K562 (cell line): ENCODE measurements around the gene FGGY. TPM values are rescaled to one million over a fixed set of nuclear protein-coding genes. Genes with fewer than 3 reads are reported as not detected.

Experiments
- BHLHE40 ChIP-seq: IDR thresholded peaks from 2 replicates; pipeline ENCODE4 v1.6.1; 2011; ENCODE audit warnings: low read length, improper control_type of control experiment
- FOXJ3 ChIP-seq: sonication (generic); formaldehyde crosslinking; IDR thresholded peaks from 2 replicates; pipeline ENCODE4 v1.4.0; 2020; ENCODE audit warnings: mild to moderate bottlenecking, missing genetic modification reagents
- HDAC1 ChIP-seq, 2 experiments: fragments of 450-650 bp; IDR thresholded peaks; 2 replicates each; pipeline ENCODE4 v1.6.1; 2016 to 2017; ENCODE audit warnings: inconsistent platforms in 1 of 2, mild to moderate bottlenecking in 1 of 2, moderate library complexity in 1 of 2
- KLF10 ChIP-seq: fragments of 250-450 bp; sonication (Bioruptor Pico); IDR thresholded peaks from 2 replicates; pipeline ENCODE4 v1.6.1; 2021; ENCODE audit warnings: matching md5 sums
- MECOM ChIP-seq: fragments of 250-450 bp; sonication (Bioruptor Pico); IDR thresholded peaks from 2 replicates; pipeline ENCODE4 v1.8.0; 2022; ENCODE audit warnings: inconsistent platforms
- MITF ChIP-seq: IDR thresholded peaks from 2 replicates; pipeline ENCODE4 v1.6.1; 2014; ENCODE audit warnings: antibody characterized with exemption
- NFRKB ChIP-seq: fragments of 450-650 bp; IDR thresholded peaks from 2 replicates; pipeline ENCODE4 v1.6.1; 2016; ENCODE audit warnings: low read depth
- NONO ChIP-seq, 2 experiments: fragments of 200-400 bp in 1 of 2; fragments of 450-650 bp in 1 of 2; formaldehyde crosslinking in 1 of 2; IDR thresholded peaks; 2 replicates each; pipeline ENCODE4 v1.6.1; 2017; ENCODE audit warnings: low read depth in 2 of 2, mild to moderate bottlenecking in 2 of 2, moderate library complexity in 2 of 2, low read length in 1 of 2
- PHF20 ChIP-seq: fragments of 450-650 bp; IDR thresholded peaks from 2 replicates; pipeline ENCODE4 v1.6.1; 2018; ENCODE audit not compliant: partially characterized antibody
- PHF21A ChIP-seq: fragments of 450-650 bp; IDR thresholded peaks from 2 replicates; pipeline ENCODE4 v1.6.1; 2017; ENCODE audit warnings: low read depth, borderline replicate concordance
- PHF8 ChIP-seq: fragments of 200-600 bp; sonication (generic); IDR thresholded peaks from 2 replicates; pipeline ENCODE4 v1.6.1; 2012; ENCODE audit warnings: mixed run types, mild to moderate bottlenecking, inconsistent platforms, low read length, moderate library complexity, borderline replicate concordance
- POLR2H ChIP-seq: IDR thresholded peaks from 2 replicates; pipeline ENCODE4 v1.6.1; 2016; ENCODE audit warnings: missing genetic modification characterization, low read depth, mild to moderate bottlenecking, control low read depth, missing compliant biosample characterization, moderate library complexity
- RB1 ChIP-seq: fragments of 450-650 bp; IDR thresholded peaks from 2 replicates; pipeline ENCODE4 v1.6.1; 2017; ENCODE audit warnings: low read depth, mild to moderate bottlenecking
- RBM14 ChIP-seq: fragments of 200-400 bp; formaldehyde crosslinking; IDR thresholded peaks from 2 replicates; pipeline ENCODE4 v1.6.1; 2018; ENCODE audit warnings: low read depth, mild to moderate bottlenecking, low read length, moderate library complexity, borderline replicate concordance; ENCODE audit not compliant: insufficient read depth
- RBM25 ChIP-seq: fragments of 200-400 bp; formaldehyde crosslinking; IDR thresholded peaks from 2 replicates; pipeline ENCODE4 v1.6.1; 2018; ENCODE audit warnings: low read length, low read depth, moderate library complexity; ENCODE audit not compliant: severe bottlenecking
- REST ChIP-seq, 2 experiments: fragments of 450-650 bp; formaldehyde crosslinking in 1 of 2; IDR thresholded peaks; 2 replicates each; pipeline versions ENCODE4 v1.4.0 to v1.6.1; 2014 to 2020; ENCODE audit warnings: mild to moderate bottlenecking in 2 of 2, borderline replicate concordance in 1 of 2, low read depth in 1 of 2
- SPI1 ChIP-seq: IDR thresholded peaks from 2 replicates; pipeline ENCODE4 v1.6.1; 2011; ENCODE audit warnings: low read depth, low read length, control low read depth, borderline replicate concordance
- TAF9B ChIP-seq: fragments of 450-650 bp; IDR thresholded peaks from 2 replicates; pipeline ENCODE4 v1.6.1; 2018; ENCODE audit warnings: mild to moderate bottlenecking; ENCODE audit not compliant: partially characterized antibody
- polyA plus RNA-seq, 8 experiments: library from polyadenylated mRNA; depleted of rRNA in 4 of 8; stranded (reverse) in 5 of 8; unstranded in 3 of 8; fragments of >200 nt; fragmentation: Nextera tagmentation in 2 of 8; fragmentation: Illumina TruSeq in 1 of 8; extraction: Ambion mirVana in 2 of 8; extraction: Trizol in 1 of 8; gene quantifications; 2 replicates each; pipeline versions ENCODE4 v1.2.1 to v1.2.3, GENCODE V29; 2011 to 2014; ENCODE audit warnings: inconsistent platforms in 1 of 8, missing spikeins in 1 of 8
- total RNA-seq, 7 experiments: library from RNA; depleted of rRNA in 6 of 7; stranded (reverse); fragments of >200 nt in 6 of 7; fragmentation: Illumina TruSeq in 2 of 7; extraction: Trizol in 2 of 7; gene quantifications; 2 replicates each; pipeline versions ENCODE4 v1.2.1 to v1.2.3, GENCODE V29; 2011 to 2021; ENCODE audit warnings: low replicate concordance in 1 of 7

Gene FGGY
- total and polyA plus RNA-seq, 9 of the 15 experiments (the other 6 are each of a cell fraction or from before 2014, with no cell fraction given) = 9.7 to 19.2 (median 12.6) TPM

- peak; percentile 44; the same call in 1 of the 2 replicates for TF ChIP-seq REST (IDR thresholded peaks at IDR 0.05; ENCODE audit: borderline replicate concordance)
- no peak for TF ChIP-seq REST (CRISPR knock-in tag; IDR thresholded peaks at IDR 0.05; ENCODE audit: low read depth)
- TF ChIP-seq RB1 = peak; percentile 40; the same call in 1 of the 2 replicates
- peak in 1 of 2 experiments; percentile 32; a peak in 1 of 4 replicates for TF ChIP-seq HDAC1 (IDR thresholded peaks at IDR 0.05)
- TF ChIP-seq TAF9B = peak; percentile 73
- no peak for TF ChIP-seq NONO (IDR thresholded peaks at IDR 0.05; ENCODE audit: low read depth in 2 of 2, low read length in 1 of 2)
- TF ChIP-seq MECOM (CRISPR knock-in tag) = peak; percentile 71; the same call in 1 of the 2 replicates
- peak; percentile 37; the same call in 1 of the 2 replicates for TF ChIP-seq SPI1
- TF ChIP-seq PHF21A = peak; percentile 16; the same call in 1 of the 2 replicates
- no peak for TF ChIP-seq FOXJ3
- peak; percentile 70; the same call in 1 of the 2 replicates for TF ChIP-seq PHF8
- TF ChIP-seq BHLHE40 = no peak
- peak; percentile 43 for TF ChIP-seq PHF20
- peak; percentile 71; the same call in 1 of the 2 replicates for TF ChIP-seq KLF10
- peak; percentile 87 for TF ChIP-seq RBM25
- no peak for TF ChIP-seq RBM14
- TF ChIP-seq NFRKB = peak; percentile 83; the same call in 1 of the 2 replicates
- no peak for TF ChIP-seq MITF
- peak; percentile 85 for TF ChIP-seq POLR2H (tag)
These were observed at the start of gene FGGY (continued) for GRCh38 chr1:59296358-59297256.
